Measurements from ENCODE around the gene MTMR11. TPM values are rescaled to one million over a fixed set of nuclear protein-coding genes. Genes with fewer than 3 reads are reported as not detected.

The MTMR11 gene
- total and polyA plus RNA-seq, 2 of the 13 experiments (the other 11 are each of a cell fraction or from before 2014, with no cell fraction given): 0.49 to 2.8 TPM

- TF ChIP-seq, protein P1, sequence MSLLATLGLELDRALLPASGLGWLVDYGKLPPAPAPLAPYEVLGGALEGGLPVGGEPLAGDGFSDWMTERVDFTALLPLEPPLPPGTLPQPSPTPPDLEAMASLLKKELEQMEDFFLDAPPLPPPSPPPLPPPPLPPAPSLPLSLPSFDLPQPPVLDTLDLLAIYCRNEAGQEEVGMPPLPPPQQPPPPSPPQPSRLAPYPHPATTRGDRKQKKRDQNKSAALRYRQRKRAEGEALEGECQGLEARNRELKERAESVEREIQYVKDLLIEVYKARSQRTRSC (CRISPR knock-in tag; IDR thresholded peaks at IDR 0.05; ENCODE audit: low read depth): no peak
- TF ChIP-seq ZNF234 (CRISPR knock-in tag; conservative IDR thresholded peaks at IDR 0.05): peak; percentile 56; the same call in 1 of the 2 replicates
- TF ChIP-seq ZNF576 (CRISPR knock-in tag; IDR thresholded peaks at IDR 0.05): 0 out of 2 replicates have a peak, but pooled peaks have one; percentile 30
- TF ChIP-seq ZNF790 (CRISPR knock-in tag; IDR thresholded peaks at IDR 0.05; ENCODE audit: borderline replicate concordance): no peak
- no peak for TF ChIP-seq ZNF709 (CRISPR knock-in tag; IDR thresholded peaks at IDR 0.05)
- no peak for TF ChIP-seq ZBTB38 (CRISPR knock-in tag; IDR thresholded peaks at IDR 0.05)
- 0 out of 2 replicates have a peak, but pooled peaks have one; percentile 44 for TF ChIP-seq REL (CRISPR knock-in tag; conservative IDR thresholded peaks at IDR 0.05)
- TF ChIP-seq, protein P2, sequence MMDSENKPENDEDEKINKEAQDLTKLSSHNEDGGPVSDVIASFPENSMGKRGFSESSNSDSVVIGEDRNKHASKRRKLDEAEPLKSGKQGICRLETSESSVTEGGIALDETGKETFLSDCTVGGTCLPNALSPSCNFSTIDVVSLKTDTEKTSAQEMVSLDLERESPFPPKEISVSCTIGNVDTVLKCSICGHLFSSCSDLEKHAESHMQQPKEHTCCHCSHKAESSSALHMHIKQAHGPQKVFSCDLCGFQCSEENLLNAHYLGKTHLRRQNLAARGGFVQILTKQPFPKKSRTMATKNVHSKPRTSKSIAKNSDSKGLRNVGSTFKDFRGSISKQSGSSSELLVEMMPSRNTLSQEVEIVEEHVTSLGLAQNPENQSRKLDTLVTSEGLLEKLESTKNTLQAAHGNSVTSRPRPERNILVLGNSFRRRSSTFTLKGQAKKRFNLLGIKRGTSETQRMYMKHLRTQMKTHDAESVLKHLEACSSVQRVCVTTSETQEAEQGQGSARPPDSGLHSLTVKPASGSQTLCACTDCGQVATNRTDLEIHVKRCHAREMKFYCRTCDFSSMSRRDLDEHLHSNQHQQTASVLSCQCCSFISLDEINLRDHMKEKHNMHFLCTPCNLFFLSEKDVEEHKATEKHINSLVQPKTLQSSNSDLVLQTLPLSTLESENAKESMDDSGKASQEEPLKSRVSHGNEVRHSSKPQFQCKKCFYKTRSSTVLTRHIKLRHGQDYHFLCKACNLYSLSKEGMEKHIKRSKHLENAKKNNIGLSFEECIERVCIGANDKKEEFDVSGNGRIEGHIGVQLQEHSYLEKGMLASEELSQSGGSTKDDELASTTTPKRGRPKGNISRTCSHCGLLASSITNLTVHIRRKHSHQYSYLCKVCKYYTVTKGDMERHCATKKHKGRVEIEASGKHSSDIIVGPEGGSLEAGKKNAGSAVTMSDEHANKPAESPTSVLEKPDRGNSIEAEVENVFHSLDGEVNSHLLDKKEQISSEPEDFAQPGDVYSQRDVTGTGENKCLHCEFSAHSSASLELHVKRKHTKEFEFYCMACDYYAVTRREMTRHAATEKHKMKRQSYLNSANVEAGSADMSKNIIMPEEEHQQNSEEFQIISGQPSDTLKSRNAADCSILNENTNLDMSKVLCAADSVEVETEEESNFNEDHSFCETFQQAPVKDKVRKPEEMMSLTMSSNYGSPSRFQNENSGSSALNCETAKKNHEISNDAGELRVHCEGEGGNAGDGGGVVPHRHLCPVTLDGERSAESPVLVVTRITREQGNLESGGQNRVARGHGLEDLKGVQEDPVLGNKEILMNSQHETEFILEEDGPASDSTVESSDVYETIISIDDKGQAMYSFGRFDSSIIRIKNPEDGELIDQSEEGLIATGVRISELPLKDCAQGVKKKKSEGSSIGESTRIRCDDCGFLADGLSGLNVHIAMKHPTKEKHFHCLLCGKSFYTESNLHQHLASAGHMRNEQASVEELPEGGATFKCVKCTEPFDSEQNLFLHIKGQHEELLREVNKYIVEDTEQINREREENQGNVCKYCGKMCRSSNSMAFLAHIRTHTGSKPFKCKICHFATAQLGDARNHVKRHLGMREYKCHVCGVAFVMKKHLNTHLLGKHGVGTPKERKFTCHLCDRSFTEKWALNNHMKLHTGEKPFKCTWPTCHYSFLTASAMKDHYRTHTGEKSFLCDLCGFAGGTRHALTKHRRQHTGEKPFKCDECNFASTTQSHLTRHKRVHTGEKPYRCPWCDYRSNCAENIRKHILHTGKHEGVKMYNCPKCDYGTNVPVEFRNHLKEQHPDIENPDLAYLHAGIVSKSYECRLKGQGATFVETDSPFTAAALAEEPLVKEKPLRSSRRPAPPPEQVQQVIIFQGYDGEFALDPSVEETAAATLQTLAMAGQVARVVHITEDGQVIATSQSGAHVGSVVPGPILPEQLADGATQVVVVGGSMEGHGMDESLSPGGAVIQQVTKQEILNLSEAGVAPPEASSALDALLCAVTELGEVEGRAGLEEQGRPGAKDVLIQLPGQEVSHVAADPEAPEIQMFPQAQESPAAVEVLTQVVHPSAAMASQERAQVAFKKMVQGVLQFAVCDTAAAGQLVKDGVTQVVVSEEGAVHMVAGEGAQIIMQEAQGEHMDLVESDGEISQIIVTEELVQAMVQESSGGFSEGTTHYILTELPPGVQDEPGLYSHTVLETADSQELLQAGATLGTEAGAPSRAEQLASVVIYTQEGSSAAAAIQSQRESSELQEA (CRISPR knock-in tag; IDR thresholded peaks at IDR 0.05; ENCODE audit: not compliant biosample characterization): no peak
- TF ChIP-seq, protein P3, sequence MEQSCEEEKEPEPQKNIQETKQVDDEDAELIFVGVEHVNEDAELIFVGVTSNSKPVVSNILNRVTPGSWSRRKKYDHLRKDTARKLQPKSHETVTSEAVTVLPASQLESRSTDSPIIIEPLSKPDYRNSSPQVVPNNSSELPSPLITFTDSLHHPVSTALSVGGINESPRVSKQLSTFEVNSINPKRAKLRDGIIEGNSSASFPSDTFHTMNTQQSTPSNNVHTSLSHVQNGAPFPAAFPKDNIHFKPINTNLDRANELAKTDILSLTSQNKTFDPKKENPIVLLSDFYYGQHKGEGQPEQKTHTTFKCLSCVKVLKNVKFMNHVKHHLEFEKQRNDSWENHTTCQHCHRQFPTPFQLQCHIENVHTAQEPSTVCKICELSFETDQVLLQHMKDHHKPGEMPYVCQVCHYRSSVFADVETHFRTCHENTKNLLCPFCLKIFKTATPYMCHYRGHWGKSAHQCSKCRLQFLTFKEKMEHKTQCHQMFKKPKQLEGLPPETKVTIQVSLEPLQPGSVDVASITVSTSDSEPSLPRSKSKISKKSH (CRISPR knock-in tag; IDR thresholded peaks at IDR 0.05; ENCODE audit: borderline replicate concordance): 0 out of 2 replicates have a peak, but pooled peaks have one; percentile 45
- 0 out of 2 replicates have a peak, but pooled peaks have one; percentile 12 for TF ChIP-seq STAG1 (CRISPR knock-in tag; IDR thresholded peaks at IDR 0.05)
- peak; percentile 11; the same call in 1 of the 2 replicates for TF ChIP-seq ZSCAN31 (CRISPR knock-in tag; IDR thresholded peaks at IDR 0.05; ENCODE audit: low read depth)
- TF ChIP-seq, protein P4, sequence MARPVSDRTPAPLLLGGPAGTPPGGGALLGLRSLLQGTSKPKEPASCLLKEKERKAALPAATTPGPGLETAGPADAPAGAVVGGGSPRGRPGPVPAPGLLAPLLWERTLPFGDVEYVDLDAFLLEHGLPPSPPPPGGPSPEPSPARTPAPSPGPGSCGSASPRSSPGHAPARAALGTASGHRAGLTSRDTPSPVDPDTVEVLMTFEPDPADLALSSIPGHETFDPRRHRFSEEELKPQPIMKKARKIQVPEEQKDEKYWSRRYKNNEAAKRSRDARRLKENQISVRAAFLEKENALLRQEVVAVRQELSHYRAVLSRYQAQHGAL (CRISPR knock-in tag; IDR thresholded peaks at IDR 0.05; ENCODE audit: not compliant biosample characterization): peak; percentile 77
- TF ChIP-seq DMTF1 (CRISPR knock-in tag; IDR thresholded peaks at IDR 0.05): no peak
Measured at GRCh38 chr1:149887456-149888246, 49.0 kb downstream of the MTMR11 start (continued).
